HCT116 (cell line): ENCODE data around the gene IMMP2L.

ENCODE experiments used
- POLR2A ChIP-seq: IDR thresholded peaks from 2 replicates; pipeline ENCODE4 v1.7.0; 2011; ENCODE audit warnings: borderline replicate concordance; ENCODE audit not compliant: insufficient read depth, insufficient read length; ENCODE audit errors: extremely low read depth
- RAD21 ChIP-seq: IDR thresholded peaks from 2 replicates; pipeline ENCODE4 v1.6.1; 2012; ENCODE audit warnings: low read depth, mild to moderate bottlenecking

DNA sequence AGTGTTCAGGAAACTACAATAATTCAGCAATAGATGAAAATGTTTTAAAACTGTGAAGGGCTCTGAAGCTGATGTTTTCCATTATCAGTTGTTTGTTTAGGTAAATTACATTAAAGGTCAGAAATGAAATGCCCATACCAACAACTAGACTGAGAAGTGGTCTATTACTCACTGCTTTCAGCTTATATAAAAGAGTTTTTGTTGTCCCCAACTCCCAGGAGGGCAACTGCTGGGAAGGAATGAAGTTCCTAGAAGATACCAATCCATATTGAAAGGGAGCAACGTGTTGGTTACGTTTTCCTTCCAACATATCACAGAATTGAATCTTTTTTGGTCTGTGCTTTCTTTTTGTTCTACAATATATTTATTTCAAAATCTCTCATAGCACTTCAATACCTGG lies 802.0 kb downstream of the IMMP2L start:
- TF ChIP-seq POLR2A: no peak
- TF ChIP-seq RAD21: no peak
